HepG2 (cell line): Measurements from ENCODE around the gene SCGB1D4. TPM values are rescaled to one million over a fixed set of nuclear protein-coding genes. Genes with fewer than 3 reads are reported as not detected.
A peak's percentile ranks its signal among the peaks of the same experiment; 100 is the strongest.

Experiments used
- ATRX ChIP-seq: sonication (generic); formaldehyde crosslinking; IDR thresholded peaks from 2 replicates; pipeline ENCODE4 v1.4.0; 2020; ENCODE audit warnings: missing genetic modification reagents, borderline replicate concordance
- BHLHE40 ChIP-seq: IDR thresholded peaks from 2 replicates; pipeline ENCODE4 v1.6.1; 2011; ENCODE audit warnings: low read length, improper control_type of control experiment
- ELF4 ChIP-seq: sonication (generic); formaldehyde crosslinking; IDR thresholded peaks from 2 replicates; pipeline ENCODE4 v1.5.0; 2020; ENCODE audit warnings: missing genetic modification reagents, mild to moderate bottlenecking, moderate library complexity, borderline replicate concordance
- HDAC1 ChIP-seq: sonication (generic); formaldehyde crosslinking; IDR thresholded peaks from 2 replicates; pipeline ENCODE4 v1.5.1; 2020; ENCODE audit warnings: mild to moderate bottlenecking, missing genetic modification reagents
- HNF4G ChIP-seq, 2 experiments: sonication (generic) in 1 of 2; formaldehyde crosslinking in 1 of 2; IDR thresholded peaks; 2 replicates each; pipeline versions ENCODE4 v1.4.0 to v1.6.1; 2011 to 2020; ENCODE audit warnings: borderline replicate concordance in 2 of 2, low read depth in 2 of 2, mild to moderate bottlenecking in 2 of 2, low read length in 1 of 2, missing genetic modification reagents in 1 of 2, moderate library complexity in 1 of 2
- HOXA5 ChIP-seq: sonication (generic); formaldehyde crosslinking; IDR thresholded peaks from 2 replicates; pipeline ENCODE4 v1.4.0; 2020; ENCODE audit warnings: missing genetic modification reagents
- HOXD1 ChIP-seq: sonication (generic); formaldehyde crosslinking; IDR thresholded peaks from 2 replicates; pipeline ENCODE4 v1.5.0; 2020; ENCODE audit warnings: missing genetic modification reagents
- MIXL1 ChIP-seq: IDR thresholded peaks from 2 replicates; pipeline ENCODE4 v1.6.1; 2016
- MTF1 ChIP-seq: sonication (generic); formaldehyde crosslinking; IDR thresholded peaks from 2 replicates; pipeline ENCODE4 v1.5.0; 2020; ENCODE audit warnings: missing genetic modification reagents
- POGZ ChIP-seq: sonication (generic); formaldehyde crosslinking; IDR thresholded peaks from 2 replicates; pipeline ENCODE4 v1.4.0; 2020; ENCODE audit warnings: mild to moderate bottlenecking, missing genetic modification reagents
- RXRB ChIP-seq: IDR thresholded peaks from 2 replicates; pipeline ENCODE4 v1.6.1; 2016; ENCODE audit warnings: borderline replicate concordance, missing genetic modification reagents, missing compliant biosample characterization
- SAP130 ChIP-seq: IDR thresholded peaks from 2 replicates; pipeline ENCODE4 v1.6.1; 2016; ENCODE audit warnings: low read depth
- SKI ChIP-seq: fragments of 450-650 bp; IDR thresholded peaks from one replicate; pipeline ENCODE4 v1.6.1; 2018; ENCODE audit warnings: mild to moderate bottlenecking; ENCODE audit not compliant: partially characterized antibody
- YEATS4 ChIP-seq: sonication (generic); formaldehyde crosslinking; IDR thresholded peaks from 2 replicates; pipeline ENCODE4 v1.4.0; 2020; ENCODE audit warnings: missing genetic modification reagents, borderline replicate concordance
- ZBTB20 ChIP-seq: sonication (generic); formaldehyde crosslinking; IDR thresholded peaks from 2 replicates; pipeline ENCODE4 v1.8.1; 2023; ENCODE audit warnings: missing genetic modification reagents, low read depth, mild to moderate bottlenecking, borderline replicate concordance
- ZFAT ChIP-seq: sonication (generic); formaldehyde crosslinking; conservative IDR thresholded peaks from 2 replicates; pipeline ENCODE4 v1.8.1; 2023; ENCODE audit warnings: missing genetic modification reagents, inconsistent platforms
- ZNF749 ChIP-seq: sonication (generic); formaldehyde crosslinking; IDR thresholded peaks from 2 replicates; pipeline ENCODE4 v1.8.0; 2022; ENCODE audit warnings: mild to moderate bottlenecking, missing genetic modification reagents, moderate library complexity, borderline replicate concordance
- ZSCAN9 ChIP-seq: IDR thresholded peaks from 2 replicates; pipeline ENCODE4 v1.6.1; 2016; ENCODE audit warnings: borderline replicate concordance
- polyA plus RNA-seq, 8 experiments: library from polyadenylated mRNA; depleted of rRNA in 3 of 8; stranded (reverse) in 7 of 8; unstranded in 1 of 8; fragments of >200 nt; fragmentation: Illumina TruSeq in 4 of 8; extraction: Trizol in 4 of 8; gene quantifications; 2 replicates each; pipeline versions ENCODE4 v1.2.1 to v1.2.3, GENCODE V29; 2011 to 2016; ENCODE audit warnings: low read depth in 4 of 8, missing spikeins in 1 of 8, mixed read lengths in 1 of 8; ENCODE audit not compliant: insufficient read depth in 1 of 8
- total RNA-seq, 5 experiments: library from RNA; depleted of rRNA; stranded (reverse); fragments of >200 nt; fragmentation: Illumina TruSeq; extraction: Trizol; gene quantifications; 2 replicates each; pipeline ENCODE4 v1.2.3, GENCODE V29; 2016; ENCODE audit warnings: low read depth in 1 of 5
- TF ChIP-seq, protein P1 (sequence below): sonication (generic); formaldehyde crosslinking; IDR thresholded peaks from 2 replicates; pipeline ENCODE4 v1.5.1; 2020; ENCODE audit warnings: missing genetic modification reagents, mild to moderate bottlenecking, borderline replicate concordance
- TF ChIP-seq, protein P2 (sequence below): sonication (generic); formaldehyde crosslinking; IDR thresholded peaks from 2 replicates; pipeline ENCODE4 v1.4.0; 2020; ENCODE audit warnings: missing genetic modification reagents
- TF ChIP-seq, protein P3 (sequence below): IDR thresholded peaks from 2 replicates; pipeline ENCODE4 v1.6.1; 2012; ENCODE audit warnings: inconsistent platforms
- TF ChIP-seq, protein P4 (sequence below): IDR thresholded peaks from 2 replicates; pipeline ENCODE4 v1.6.1; 2016; ENCODE audit warnings: control low read depth
- TF ChIP-seq, protein P5 (sequence below): sonication (generic); formaldehyde crosslinking; IDR thresholded peaks from 2 replicates; pipeline ENCODE4 v1.5.0; 2020; ENCODE audit warnings: mild to moderate bottlenecking, missing genetic modification reagents, borderline replicate concordance

Gene SCGB1D4
- total and polyA plus RNA-seq, 2 of the 13 experiments (the other 11 are each of a cell fraction or from before 2014, with no cell fraction given), result not detected

DNA sequence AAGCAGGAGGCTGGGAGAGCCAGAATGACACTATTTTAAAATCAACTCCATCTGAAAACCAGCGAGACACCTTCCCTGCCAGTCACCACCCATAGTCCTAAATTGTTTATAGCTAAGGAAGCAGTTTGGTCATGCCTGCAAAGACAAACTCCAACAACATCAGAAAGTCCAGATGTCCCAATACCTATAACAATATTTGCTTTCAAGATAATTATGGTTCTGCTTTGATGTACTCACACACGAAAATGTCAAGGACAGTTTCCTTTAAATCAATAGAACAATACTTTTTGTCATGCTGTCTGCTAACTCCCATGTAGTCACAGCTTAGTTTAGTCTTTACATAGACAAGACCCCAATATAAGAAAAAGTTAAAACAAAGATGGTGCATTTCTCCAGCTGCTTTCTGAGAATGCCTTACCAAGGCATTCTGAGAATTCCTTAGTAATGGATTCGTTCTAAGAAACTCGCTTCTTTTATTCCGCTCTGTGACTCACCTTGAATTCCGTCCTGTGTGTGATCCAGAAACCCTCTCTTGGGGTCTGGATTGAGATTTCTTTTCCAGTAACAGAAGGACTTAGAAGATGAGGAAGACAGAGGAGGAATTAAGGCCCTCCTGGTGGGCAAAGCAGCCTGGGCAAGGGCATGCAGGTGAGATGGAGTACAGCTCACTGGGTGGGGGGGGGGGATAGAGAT is 38.5 kb downstream of the SCGB1D4 start (continued):
- TF ChIP-seq, protein P1, sequence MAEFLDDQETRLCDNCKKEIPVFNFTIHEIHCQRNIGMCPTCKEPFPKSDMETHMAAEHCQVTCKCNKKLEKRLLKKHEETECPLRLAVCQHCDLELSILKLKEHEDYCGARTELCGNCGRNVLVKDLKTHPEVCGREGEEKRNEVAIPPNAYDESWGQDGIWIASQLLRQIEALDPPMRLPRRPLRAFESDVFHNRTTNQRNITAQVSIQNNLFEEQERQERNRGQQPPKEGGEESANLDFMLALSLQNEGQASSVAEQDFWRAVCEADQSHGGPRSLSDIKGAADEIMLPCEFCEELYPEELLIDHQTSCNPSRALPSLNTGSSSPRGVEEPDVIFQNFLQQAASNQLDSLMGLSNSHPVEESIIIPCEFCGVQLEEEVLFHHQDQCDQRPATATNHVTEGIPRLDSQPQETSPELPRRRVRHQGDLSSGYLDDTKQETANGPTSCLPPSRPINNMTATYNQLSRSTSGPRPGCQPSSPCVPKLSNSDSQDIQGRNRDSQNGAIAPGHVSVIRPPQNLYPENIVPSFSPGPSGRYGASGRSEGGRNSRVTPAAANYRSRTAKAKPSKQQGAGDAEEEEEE, result no peak
- TF ChIP-seq ATRX (CRISPR knock-in tag), result no peak
- TF ChIP-seq, protein P2, sequence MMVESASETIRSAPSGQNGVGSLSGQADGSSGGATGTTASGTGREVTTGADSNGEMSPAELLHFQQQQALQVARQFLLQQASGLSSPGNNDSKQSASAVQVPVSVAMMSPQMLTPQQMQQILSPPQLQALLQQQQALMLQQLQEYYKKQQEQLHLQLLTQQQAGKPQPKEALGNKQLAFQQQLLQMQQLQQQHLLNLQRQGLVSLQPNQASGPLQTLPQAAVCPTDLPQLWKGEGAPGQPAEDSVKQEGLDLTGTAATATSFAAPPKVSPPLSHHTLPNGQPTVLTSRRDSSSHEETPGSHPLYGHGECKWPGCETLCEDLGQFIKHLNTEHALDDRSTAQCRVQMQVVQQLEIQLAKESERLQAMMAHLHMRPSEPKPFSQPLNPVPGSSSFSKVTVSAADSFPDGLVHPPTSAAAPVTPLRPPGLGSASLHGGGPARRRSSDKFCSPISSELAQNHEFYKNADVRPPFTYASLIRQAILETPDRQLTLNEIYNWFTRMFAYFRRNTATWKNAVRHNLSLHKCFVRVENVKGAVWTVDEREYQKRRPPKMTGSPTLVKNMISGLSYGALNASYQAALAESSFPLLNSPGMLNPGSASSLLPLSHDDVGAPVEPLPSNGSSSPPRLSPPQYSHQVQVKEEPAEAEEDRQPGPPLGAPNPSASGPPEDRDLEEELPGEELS (CRISPR knock-in tag), result peak; percentile 94
- no peak for TF ChIP-seq ZFAT
- peak; percentile 90 for TF ChIP-seq ZSCAN9
- TF ChIP-seq MTF1 (CRISPR knock-in tag), result no peak
- TF ChIP-seq HOXD1 (CRISPR knock-in tag), result peak; percentile 68; the same call in 1 of the 2 replicates
- peak; percentile 87 for TF ChIP-seq SAP130
- TF ChIP-seq, protein P3, sequence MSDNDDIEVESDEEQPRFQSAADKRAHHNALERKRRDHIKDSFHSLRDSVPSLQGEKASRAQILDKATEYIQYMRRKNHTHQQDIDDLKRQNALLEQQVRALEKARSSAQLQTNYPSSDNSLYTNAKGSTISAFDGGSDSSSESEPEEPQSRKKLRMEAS, result peak; percentile 51; the same call in 1 of the 2 replicates
- TF ChIP-seq ELF4 (CRISPR knock-in tag), result no peak
- peak; percentile 52 for TF ChIP-seq POGZ
- peak; percentile 90 for TF ChIP-seq SKI
- TF ChIP-seq, protein P4, sequence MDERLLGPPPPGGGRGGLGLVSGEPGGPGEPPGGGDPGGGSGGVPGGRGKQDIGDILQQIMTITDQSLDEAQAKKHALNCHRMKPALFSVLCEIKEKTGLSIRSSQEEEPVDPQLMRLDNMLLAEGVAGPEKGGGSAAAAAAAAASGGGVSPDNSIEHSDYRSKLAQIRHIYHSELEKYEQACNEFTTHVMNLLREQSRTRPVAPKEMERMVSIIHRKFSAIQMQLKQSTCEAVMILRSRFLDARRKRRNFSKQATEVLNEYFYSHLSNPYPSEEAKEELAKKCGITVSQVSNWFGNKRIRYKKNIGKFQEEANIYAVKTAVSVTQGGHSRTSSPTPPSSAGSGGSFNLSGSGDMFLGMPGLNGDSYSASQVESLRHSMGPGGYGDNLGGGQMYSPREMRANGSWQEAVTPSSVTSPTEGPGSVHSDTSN (CRISPR knock-in tag), result no peak
- no peak for TF ChIP-seq ZNF749 (CRISPR knock-in tag)
- peak; percentile 64; the same call in 1 of the 2 replicates for TF ChIP-seq HNF4G (IDR thresholded peaks at IDR 0.05; ENCODE audit: borderline replicate concordance, low read depth, low read length)
- no peak for TF ChIP-seq HNF4G (CRISPR knock-in tag; IDR thresholded peaks at IDR 0.05; ENCODE audit: borderline replicate concordance, low read depth)
- peak; percentile 87 for TF ChIP-seq ZBTB20
- peak; percentile 90 for TF ChIP-seq HDAC1 (CRISPR knock-in tag)
- 0 out of 2 replicates have a peak, but pooled peaks have one; percentile 45 for TF ChIP-seq YEATS4 (CRISPR knock-in tag)
- TF ChIP-seq, protein P5, sequence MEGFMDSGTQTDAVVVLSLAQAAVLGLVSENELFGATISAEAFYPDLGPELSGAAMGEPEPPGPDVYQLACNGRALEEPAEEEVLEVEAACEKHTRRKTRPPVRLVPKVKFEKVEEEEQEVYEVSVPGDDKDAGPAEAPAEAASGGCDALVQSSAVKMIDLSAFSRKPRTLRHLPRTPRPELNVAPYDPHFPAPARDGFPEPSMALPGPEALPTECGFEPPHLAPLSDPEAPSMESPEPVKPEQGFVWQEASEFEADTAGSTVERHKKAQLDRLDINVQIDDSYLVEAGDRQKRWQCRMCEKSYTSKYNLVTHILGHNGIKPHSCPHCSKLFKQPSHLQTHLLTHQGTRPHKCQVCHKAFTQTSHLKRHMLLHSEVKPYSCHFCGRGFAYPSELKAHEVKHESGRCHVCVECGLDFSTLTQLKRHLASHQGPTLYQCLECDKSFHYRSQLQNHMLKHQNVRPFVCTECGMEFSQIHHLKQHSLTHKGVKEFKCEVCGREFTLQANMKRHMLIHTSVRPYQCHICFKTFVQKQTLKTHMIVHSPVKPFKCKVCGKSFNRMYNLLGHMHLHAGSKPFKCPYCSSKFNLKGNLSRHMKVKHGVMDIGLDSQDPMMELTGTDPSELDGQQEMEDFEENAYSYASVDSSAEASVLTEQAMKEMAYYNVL (CRISPR knock-in tag), result 0 out of 2 replicates have a peak, but pooled peaks have one; percentile 29
- TF ChIP-seq HOXA5 (CRISPR knock-in tag), result peak; percentile 80; the same call in 1 of the 2 replicates
- TF ChIP-seq MIXL1 (CRISPR knock-in tag), result peak; percentile 99
- peak; percentile 95 for TF ChIP-seq RXRB
- TF ChIP-seq BHLHE40, result peak; percentile 56
